Epithelial cell of esophagus (primary cell): ENCODE measurements around the gene OSBPL2.

Source experiments
- DNase-seq: peaks from one replicate; pipeline ENCODE4 v3.0.0; 2010; ENCODE audit warnings: low read depth
- H3K4me3 ChIP-seq: 2 replicates; pipeline ENCODE4 v1.5.1; 2011; ENCODE audit warnings: mild to moderate bottlenecking, low read length, control low read depth
- CTCF ChIP-seq: IDR thresholded peaks from 2 replicates; pipeline ENCODE4 v1.5.1; 2011; ENCODE audit warnings: low read depth, mild to moderate bottlenecking, low read length, control low read depth, inconsistent platforms; ENCODE audit not compliant: insufficient read depth; ENCODE audit errors: missing control alignments

Gene OSBPL2

GRCh38 chr20:62304331-62305148, 66.2 kb downstream of the OSBPL2 start:
- TF ChIP-seq CTCF: no peak
- peak overlapping the region; percentile 78 for H3K4me3 ChIP-seq
- DNase-seq: peak; percentile 59

GRCh38 chr20:62305149-62305764, 66.9 kb downstream of the OSBPL2 start:
- peak; percentile 40 for DNase-seq
- peak overlapping the region; percentile 78 for H3K4me3 ChIP-seq
- no peak for TF ChIP-seq CTCF

GRCh38 chr20:62305765-62306413, 67.6 kb downstream of the OSBPL2 start:
- DNase-seq: peak; percentile 60
- no peak for TF ChIP-seq CTCF
- H3K4me3 ChIP-seq: no peak overlapping the region

- no peak for TF ChIP-seq CTCF
- H3K4me3 ChIP-seq: no peak overlapping the region
- DNase-seq: peak; percentile 70
These were observed 68.3 kb downstream of the OSBPL2 start for GRCh38 chr20:62306414-62307187.

- no peak for TF ChIP-seq CTCF
- H3K4me3 ChIP-seq: no peak overlapping the region
- peak; percentile 30 for DNase-seq
These were observed 69.1 kb downstream of the OSBPL2 start for GRCh38 chr20:62307226-62308101.
